Measurements from ENCODE around the gene EIF4G3. TPM values are rescaled to one million over a fixed set of nuclear protein-coding genes. Genes with fewer than 3 reads are reported as not detected.

The EIF4G3 gene
- total RNA-seq, 1 donor from 2014 or later: 39.3 TPM

- peaks cover 14% of the 10 kb centered on the region for H3K4me1 ChIP-seq
- H3K9me3 ChIP-seq: no peaks in the 10 kb centered on the region
- H3K4me3 ChIP-seq: no peak overlapping the region
- H3K27me3 ChIP-seq: no peaks in the 10 kb centered on the region
- DNase-seq (ENCODE audit: extremely low spot score in 2 of 2): no peak
- TF ChIP-seq, protein P1, sequence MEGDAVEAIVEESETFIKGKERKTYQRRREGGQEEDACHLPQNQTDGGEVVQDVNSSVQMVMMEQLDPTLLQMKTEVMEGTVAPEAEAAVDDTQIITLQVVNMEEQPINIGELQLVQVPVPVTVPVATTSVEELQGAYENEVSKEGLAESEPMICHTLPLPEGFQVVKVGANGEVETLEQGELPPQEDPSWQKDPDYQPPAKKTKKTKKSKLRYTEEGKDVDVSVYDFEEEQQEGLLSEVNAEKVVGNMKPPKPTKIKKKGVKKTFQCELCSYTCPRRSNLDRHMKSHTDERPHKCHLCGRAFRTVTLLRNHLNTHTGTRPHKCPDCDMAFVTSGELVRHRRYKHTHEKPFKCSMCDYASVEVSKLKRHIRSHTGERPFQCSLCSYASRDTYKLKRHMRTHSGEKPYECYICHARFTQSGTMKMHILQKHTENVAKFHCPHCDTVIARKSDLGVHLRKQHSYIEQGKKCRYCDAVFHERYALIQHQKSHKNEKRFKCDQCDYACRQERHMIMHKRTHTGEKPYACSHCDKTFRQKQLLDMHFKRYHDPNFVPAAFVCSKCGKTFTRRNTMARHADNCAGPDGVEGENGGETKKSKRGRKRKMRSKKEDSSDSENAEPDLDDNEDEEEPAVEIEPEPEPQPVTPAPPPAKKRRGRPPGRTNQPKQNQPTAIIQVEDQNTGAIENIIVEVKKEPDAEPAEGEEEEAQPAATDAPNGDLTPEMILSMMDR (IDR thresholded peaks at IDR 0.05): no peak
- no peak for TF ChIP-seq POLR2A (IDR thresholded peaks at IDR 0.05)
- no peak for TF ChIP-seq POLR2AphosphoS5 (IDR thresholded peaks at IDR 0.05; ENCODE audit: insufficient read depth in 1 of 2, low read depth in 1 of 2)
- intact Hi-C loops (cut with DNase I): loop anchor here (10.0 kb wide), 1 partner anchor 211 kb away; no protein-coding TSS in a partner anchor
- no peak overlapping the region for H3K27ac ChIP-seq
- no peaks in the 10 kb centered on the region for H3K36me3 ChIP-seq
Measured at GRCh38 chr1:20983297-20983889, 193.3 kb downstream of the EIF4G3 start.

- intact Hi-C loops (cut with DNase I): loop anchor here (10.0 kb wide), 1 partner anchor 212 kb away; no protein-coding TSS in a partner anchor
- no peaks in the 10 kb centered on the region for H3K27me3 ChIP-seq
- no peak overlapping the region for H3K4me3 ChIP-seq
- H3K9me3 ChIP-seq: no peaks in the 10 kb centered on the region
- H3K27ac ChIP-seq: peak overlapping the region; percentile 21
- DNase-seq (ENCODE audit: extremely low spot score in 2 of 2): no peak
- peaks cover 14% of the 10 kb centered on the region for H3K4me1 ChIP-seq
- no peaks in the 10 kb centered on the region for H3K36me3 ChIP-seq
- TF ChIP-seq, protein P1 (IDR thresholded peaks at IDR 0.05): no peak
- TF ChIP-seq POLR2AphosphoS5 (IDR thresholded peaks at IDR 0.05; ENCODE audit: insufficient read depth in 1 of 2, low read depth in 1 of 2): no peak
- no peak for TF ChIP-seq POLR2A (IDR thresholded peaks at IDR 0.05)
Measured at GRCh38 chr1:20982316-20982715, 194.4 kb downstream of the EIF4G3 start.

- Histone ChIP-seq H3K4me1 (peaks cover 14% of the 10 kb centered on the region), H3K4me3 (no peak overlapping the region), H3K36me3 (no peaks in the 10 kb centered on the region), H3K27ac (peak overlapping the region; percentile 21), H3K27me3 (no peaks in the 10 kb centered on the region), H3K9me3 (no peaks in the 10 kb centered on the region)
- intact Hi-C loops (cut with DNase I): loop anchor here (10.0 kb wide), 1 partner anchor 213 kb away; no protein-coding TSS in a partner anchor
- no peak for DNase-seq (ENCODE audit: extremely low spot score in 2 of 2)
- TF ChIP-seq POLR2AphosphoS5 (IDR thresholded peaks at IDR 0.05; ENCODE audit: insufficient read depth in 1 of 2, low read depth in 1 of 2) (no peak), POLR2A (IDR thresholded peaks at IDR 0.05) (no peak)
- TF ChIP-seq, protein P1 (IDR thresholded peaks at IDR 0.05): no peak
Measured at GRCh38 chr1:20981915-20982314, 194.8 kb downstream of the EIF4G3 start.

- H3K4me3 ChIP-seq: no peak overlapping the region
- no peaks in the 10 kb centered on the region for H3K27me3 ChIP-seq
- TF ChIP-seq POLR2A (IDR thresholded peaks at IDR 0.05) (no peak), POLR2AphosphoS5 (IDR thresholded peaks at IDR 0.05; ENCODE audit: insufficient read depth in 1 of 2, low read depth in 1 of 2) (no peak)
- TF ChIP-seq, protein P1 (IDR thresholded peaks at IDR 0.05): no peak
- peaks cover 14% of the 10 kb centered on the region for H3K4me1 ChIP-seq
- no peaks in the 10 kb centered on the region for H3K36me3 ChIP-seq
- DNase-seq (ENCODE audit: extremely low spot score in 2 of 2): no peak
- H3K9me3 ChIP-seq: no peaks in the 10 kb centered on the region
- intact Hi-C loops (cut with DNase I): loop anchor here (10.0 kb wide), 1 partner anchor 215 kb away; no protein-coding TSS in a partner anchor
- H3K27ac ChIP-seq: no peak overlapping the region
Measured at GRCh38 chr1:20980051-20980450, 196.6 kb downstream of the EIF4G3 start.

GRCh38 chr1:20978413-20978812 lies 198.3 kb downstream of the EIF4G3 start:
- Histone ChIP-seq H3K27me3 (no peaks in the 10 kb centered on the region), H3K36me3 (no peaks in the 10 kb centered on the region), H3K27ac (no peak overlapping the region), H3K4me3 (no peak overlapping the region), H3K9me3 (no peaks in the 10 kb centered on the region), H3K4me1 (peaks cover 14% of the 10 kb centered on the region)
- intact Hi-C loops (cut with DNase I): no loop called here
- TF ChIP-seq POLR2A (IDR thresholded peaks at IDR 0.05): no peak
- no peak for DNase-seq (ENCODE audit: extremely low spot score in 2 of 2)
